Measurements from ENCODE around the gene ARPC5. TPM values are rescaled to one million over a fixed set of nuclear protein-coding genes. Genes with fewer than 3 reads are reported as not detected.
A peak's percentile ranks its signal among the peaks of the same experiment; 100 is the strongest.

ARPC5 gene
- total RNA-seq, 4 donors from 2014 or later = 73.0 to 234 (median 170) TPM

DNA sequence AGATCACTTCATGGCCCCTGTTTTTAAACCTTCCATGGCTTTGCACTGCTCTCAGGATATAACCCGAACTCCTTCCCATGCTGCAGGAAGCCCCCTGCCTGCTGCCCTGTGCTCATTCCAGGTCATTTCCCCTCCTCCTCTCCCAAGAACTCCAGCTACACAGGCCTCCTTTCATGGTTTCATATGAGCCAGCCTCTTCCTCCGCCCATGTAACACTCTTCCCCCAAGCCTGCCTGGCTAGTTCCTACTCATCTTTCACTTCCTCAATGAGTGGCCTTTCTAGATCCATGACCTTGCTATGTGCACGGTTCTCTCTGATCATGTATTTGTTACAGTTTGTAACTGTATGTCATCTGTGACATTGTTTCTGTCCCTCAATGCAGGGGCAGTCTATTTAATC is 42.2 kb downstream of the ARPC5 start:
- DNase-seq = no peak
- Histone ChIP-seq H3K4me1 (no peaks in the 10 kb centered on the region), H3K27ac (no peak overlapping the region), H3K27me3 (no peaks in the 10 kb centered on the region), H3K9me3 (no peaks in the 10 kb centered on the region), H3K4me3 (no peak overlapping the region), H3K36me3 (no peaks in the 10 kb centered on the region)
- intact Hi-C loops (cut with DNase I; ENCODE audit: low total_unique reads) = no loop called here
- no peak for TF ChIP-seq POLR2A (IDR thresholded peaks at IDR 0.05)
- TF ChIP-seq, protein P1, sequence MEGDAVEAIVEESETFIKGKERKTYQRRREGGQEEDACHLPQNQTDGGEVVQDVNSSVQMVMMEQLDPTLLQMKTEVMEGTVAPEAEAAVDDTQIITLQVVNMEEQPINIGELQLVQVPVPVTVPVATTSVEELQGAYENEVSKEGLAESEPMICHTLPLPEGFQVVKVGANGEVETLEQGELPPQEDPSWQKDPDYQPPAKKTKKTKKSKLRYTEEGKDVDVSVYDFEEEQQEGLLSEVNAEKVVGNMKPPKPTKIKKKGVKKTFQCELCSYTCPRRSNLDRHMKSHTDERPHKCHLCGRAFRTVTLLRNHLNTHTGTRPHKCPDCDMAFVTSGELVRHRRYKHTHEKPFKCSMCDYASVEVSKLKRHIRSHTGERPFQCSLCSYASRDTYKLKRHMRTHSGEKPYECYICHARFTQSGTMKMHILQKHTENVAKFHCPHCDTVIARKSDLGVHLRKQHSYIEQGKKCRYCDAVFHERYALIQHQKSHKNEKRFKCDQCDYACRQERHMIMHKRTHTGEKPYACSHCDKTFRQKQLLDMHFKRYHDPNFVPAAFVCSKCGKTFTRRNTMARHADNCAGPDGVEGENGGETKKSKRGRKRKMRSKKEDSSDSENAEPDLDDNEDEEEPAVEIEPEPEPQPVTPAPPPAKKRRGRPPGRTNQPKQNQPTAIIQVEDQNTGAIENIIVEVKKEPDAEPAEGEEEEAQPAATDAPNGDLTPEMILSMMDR (IDR thresholded peaks at IDR 0.05) = no peak

GRCh38 chr1:183592733-183593132 is 42.9 kb downstream of the ARPC5 start:
- Histone ChIP-seq H3K27me3 (no peaks in the 10 kb centered on the region), H3K36me3 (no peaks in the 10 kb centered on the region), H3K27ac (no peak overlapping the region), H3K9me3 (no peaks in the 10 kb centered on the region), H3K4me1 (no peaks in the 10 kb centered on the region), H3K4me3 (no peak overlapping the region)
- DNase-seq = no peak
- no peak for TF ChIP-seq POLR2A (IDR thresholded peaks at IDR 0.05)
- TF ChIP-seq, protein P1 (IDR thresholded peaks at IDR 0.05) = no peak
- intact Hi-C loops (cut with DNase I; ENCODE audit: low total_unique reads) = no loop called here

DNA sequence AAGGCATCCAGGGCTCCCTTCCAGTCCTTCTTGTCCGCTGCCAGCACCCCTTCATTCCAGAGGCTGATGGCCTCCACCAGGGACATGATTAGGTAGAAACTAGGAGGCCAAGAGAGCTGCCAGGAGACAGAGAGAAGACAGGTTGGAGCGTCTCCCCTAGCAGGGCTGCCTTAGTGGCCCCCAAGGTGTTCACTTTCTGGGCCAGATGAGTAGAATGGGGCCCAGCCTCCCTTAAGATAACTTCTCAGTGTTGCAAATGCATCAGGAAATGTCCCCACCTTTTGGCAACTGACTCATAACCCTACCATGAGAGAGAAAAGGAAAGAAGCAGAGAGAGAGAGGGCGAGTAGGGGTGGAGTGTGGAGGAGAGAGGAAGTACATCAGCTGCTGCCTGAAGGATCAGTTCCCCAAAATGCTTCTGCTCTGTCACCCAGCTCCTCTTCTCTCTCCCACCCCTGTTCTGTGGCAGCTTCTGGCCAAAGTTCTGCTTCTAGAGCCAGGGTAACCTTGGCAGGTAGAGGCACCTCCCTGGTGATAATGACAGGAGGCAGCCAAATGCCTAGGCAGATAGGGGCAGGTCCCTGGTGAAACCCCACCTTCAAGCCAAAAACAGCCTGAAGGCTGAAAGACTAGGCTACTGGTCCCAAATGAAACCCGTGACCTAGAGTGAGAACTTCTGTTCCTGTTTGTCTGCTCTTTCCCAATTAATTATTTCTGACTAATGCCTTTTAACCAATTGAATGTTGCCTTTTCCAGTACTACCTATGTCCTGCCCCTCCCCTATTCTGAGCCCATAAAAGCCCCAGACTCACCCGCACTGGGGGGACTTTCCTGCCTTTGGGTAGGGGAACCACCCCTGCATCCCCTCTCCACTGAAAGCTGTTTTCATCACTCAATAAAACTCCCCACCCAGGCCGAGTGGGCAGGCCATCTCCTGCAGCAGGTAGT is 45.1 kb downstream of the ARPC5 start, which contains the start of gene NCF2:
Gene NCF2 (minus strand): TSS at position 216 of the 948 bp plus-strand sequence. CDS start 130 bp downstream, at position 86.
- H3K4me1 ChIP-seq = no peaks in the 10 kb centered on the region
- H3K36me3 ChIP-seq = no peaks in the 10 kb centered on the region
- no peak for DNase-seq
- intact Hi-C loops (cut with DNase I; ENCODE audit: low total_unique reads) = no loop called here
- no peaks in the 10 kb centered on the region for H3K27me3 ChIP-seq
- no peak within 1 kb of the TSS for H3K4me3 ChIP-seq
- H3K27ac ChIP-seq = peak within 1 kb of the TSS in 1 of 2 donors; percentile 27
- H3K9me3 ChIP-seq = no peaks in the 10 kb centered on the region
- no peak for TF ChIP-seq POLR2A (IDR thresholded peaks at IDR 0.05)
- TF ChIP-seq, protein P1 (IDR thresholded peaks at IDR 0.05) = no peak

GRCh38 chr1:183589874-183590243 is 45.7 kb downstream of the ARPC5 start:
- no peak overlapping the region for H3K27ac ChIP-seq
- intact Hi-C loops (cut with DNase I; ENCODE audit: low total_unique reads) = no loop called here
- no peaks in the 10 kb centered on the region for H3K9me3 ChIP-seq
- H3K4me1 ChIP-seq = no peaks in the 10 kb centered on the region
- DNase-seq = no peak
- TF ChIP-seq POLR2A (IDR thresholded peaks at IDR 0.05) = no peak
- TF ChIP-seq, protein P1 (IDR thresholded peaks at IDR 0.05) = no peak
- no peaks in the 10 kb centered on the region for H3K36me3 ChIP-seq
- H3K27me3 ChIP-seq = no peaks in the 10 kb centered on the region
- no peak overlapping the region for H3K4me3 ChIP-seq

DNA sequence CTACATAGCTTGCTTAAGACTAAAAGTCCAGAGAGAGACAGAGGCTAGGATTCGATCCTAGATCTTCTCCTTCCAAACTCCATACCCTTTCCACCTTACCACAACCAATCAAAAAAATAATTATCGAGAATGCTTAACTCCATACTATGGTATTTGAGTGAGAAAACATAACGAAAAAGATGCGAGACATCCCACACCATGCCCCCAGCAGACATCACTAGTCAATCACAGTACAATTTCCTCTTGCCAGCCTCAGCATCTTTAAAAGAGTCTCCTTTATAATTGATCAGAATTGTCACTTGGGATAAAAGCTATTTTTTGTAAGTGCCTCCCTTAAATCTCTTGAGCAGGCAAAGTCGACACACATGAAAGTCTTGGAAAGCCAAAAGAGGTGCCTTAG is 46.2 kb downstream of the ARPC5 start:
- intact Hi-C loops (cut with DNase I; ENCODE audit: low total_unique reads) = no loop called here
- H3K27me3 ChIP-seq = no peaks in the 10 kb centered on the region
- H3K9me3 ChIP-seq = no peaks in the 10 kb centered on the region
- H3K4me3 ChIP-seq = no peak overlapping the region
- no peak overlapping the region for H3K27ac ChIP-seq
- H3K4me1 ChIP-seq = no peaks in the 10 kb centered on the region
- DNase-seq = no peak
- TF ChIP-seq, protein P1 (IDR thresholded peaks at IDR 0.05) = no peak
- TF ChIP-seq POLR2A (IDR thresholded peaks at IDR 0.05) = no peak
- H3K36me3 ChIP-seq = no peaks in the 10 kb centered on the region
